ENCODE measurements around the gene BABAM2.
A peak's percentile ranks its signal among the peaks of the same experiment; 100 is the strongest.

BABAM2 gene

GRCh38 chr2:28274911-28275685 is 384.6 kb downstream of the BABAM2 start:
- no peak for DNase-seq

GRCh38 chr2:28276076-28276618 is 385.6 kb downstream of the BABAM2 start:
- peak in 5 of 56 donors; percentile 1 to 34 (median 14) for DNase-seq

GRCh38 chr2:28276807-28277206 is 386.3 kb downstream of the BABAM2 start:
- DNase-seq, result no peak

GRCh38 chr2:28277466-28277865 is 386.9 kb downstream of the BABAM2 start:
- no peak for DNase-seq

- no peak for DNase-seq
These were observed 388.8 kb downstream of the BABAM2 start for GRCh38 chr2:28279371-28279770.

- DNase-seq, result no peak
These were observed 390.1 kb downstream of the BABAM2 start for GRCh38 chr2:28280619-28281018.

- no peak for DNase-seq
These were observed 391.2 kb downstream of the BABAM2 start for GRCh38 chr2:28281739-28282138.

GRCh38 chr2:28282248-28282647 is 391.7 kb downstream of the BABAM2 start:
- no peak for DNase-seq

- DNase-seq, result no peak
These were observed 392.5 kb downstream of the BABAM2 start for GRCh38 chr2:28282861-28283646.

- DNase-seq, result no peak
These were observed 393.3 kb downstream of the BABAM2 start for GRCh38 chr2:28283861-28284260.

- DNase-seq, result no peak
These were observed 396.1 kb downstream of the BABAM2 start for GRCh38 chr2:28286678-28287077.

GRCh38 chr2:28287256-28287915 is 396.9 kb downstream of the BABAM2 start:
- DNase-seq, result no peak

- DNase-seq, result no peak
These were observed 398.1 kb downstream of the BABAM2 start for GRCh38 chr2:28288620-28289019.

- no peak for DNase-seq
These were observed 401.4 kb downstream of the BABAM2 start for GRCh38 chr2:28291811-28292440.

- no peak for DNase-seq
These were observed 402.0 kb downstream of the BABAM2 start for GRCh38 chr2:28292491-28292890.

- no peak for DNase-seq
These were observed 402.9 kb downstream of the BABAM2 start for GRCh38 chr2:28293416-28293815.

- DNase-seq, result no peak
These were observed 403.9 kb downstream of the BABAM2 start for GRCh38 chr2:28294451-28294850.

- no peak for DNase-seq
These were observed 405.7 kb downstream of the BABAM2 start for GRCh38 chr2:28296243-28296642.

GRCh38 chr2:28296904-28297303 is 406.4 kb downstream of the BABAM2 start:
- no peak for DNase-seq

GRCh38 chr2:28297531-28297930 is 407.0 kb downstream of the BABAM2 start:
- DNase-seq, result no peak

GRCh38 chr2:28298406-28298805 is 407.9 kb downstream of the BABAM2 start:
- DNase-seq, result no peak

All from amygdala (tissue), 56 donors.